Cardiac fibroblast (primary cell): ENCODE data around the gene DGKA.

ENCODE experiments used
- DNase-seq, 2 donors: peaks; one replicate each; pipeline versions ENCODE4 v3.0.0 to v3.0.0-alpha.2; 2010; ENCODE audit warnings: low read depth in 2 of 2
- H3K4me3 ChIP-seq, 2 donors: replicated peaks in 1 of 2; 1 replicate in 1 of 2; 2 replicates in 1 of 2; pipeline ENCODE4 v1.5.1; 2011; ENCODE audit warnings: low read depth in 2 of 2, low read length in 2 of 2, mild to moderate bottlenecking in 2 of 2, moderate library complexity in 1 of 2
- TF ChIP-seq, protein P1 (sequence below): IDR thresholded peaks from one replicate; pipeline ENCODE4 v1.5.1; 2011; ENCODE audit warnings: low read depth, mild to moderate bottlenecking, low read length, inconsistent platforms

DGKA gene

DNA sequence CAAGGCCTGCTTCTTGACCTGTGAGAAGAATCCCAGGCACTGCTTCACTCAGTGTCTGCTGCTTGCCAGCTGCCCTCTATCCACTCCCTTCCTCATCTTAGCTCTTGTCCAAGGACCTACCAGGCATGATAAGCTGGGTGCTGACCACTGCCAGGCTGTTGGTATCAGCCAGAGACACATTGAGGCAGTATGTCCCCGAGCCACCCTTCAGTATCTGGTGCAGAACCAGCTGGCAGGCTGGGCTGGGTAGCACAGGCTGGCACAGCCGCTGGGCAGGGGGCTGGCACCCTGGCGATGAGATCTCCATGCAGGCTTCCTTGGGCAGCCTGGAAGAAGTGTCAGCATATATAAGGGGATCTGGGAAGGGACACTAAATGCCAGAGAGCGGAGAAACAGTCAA is 24.4 kb downstream of the DGKA start:
- no peak for DNase-seq
- TF ChIP-seq, protein P1, sequence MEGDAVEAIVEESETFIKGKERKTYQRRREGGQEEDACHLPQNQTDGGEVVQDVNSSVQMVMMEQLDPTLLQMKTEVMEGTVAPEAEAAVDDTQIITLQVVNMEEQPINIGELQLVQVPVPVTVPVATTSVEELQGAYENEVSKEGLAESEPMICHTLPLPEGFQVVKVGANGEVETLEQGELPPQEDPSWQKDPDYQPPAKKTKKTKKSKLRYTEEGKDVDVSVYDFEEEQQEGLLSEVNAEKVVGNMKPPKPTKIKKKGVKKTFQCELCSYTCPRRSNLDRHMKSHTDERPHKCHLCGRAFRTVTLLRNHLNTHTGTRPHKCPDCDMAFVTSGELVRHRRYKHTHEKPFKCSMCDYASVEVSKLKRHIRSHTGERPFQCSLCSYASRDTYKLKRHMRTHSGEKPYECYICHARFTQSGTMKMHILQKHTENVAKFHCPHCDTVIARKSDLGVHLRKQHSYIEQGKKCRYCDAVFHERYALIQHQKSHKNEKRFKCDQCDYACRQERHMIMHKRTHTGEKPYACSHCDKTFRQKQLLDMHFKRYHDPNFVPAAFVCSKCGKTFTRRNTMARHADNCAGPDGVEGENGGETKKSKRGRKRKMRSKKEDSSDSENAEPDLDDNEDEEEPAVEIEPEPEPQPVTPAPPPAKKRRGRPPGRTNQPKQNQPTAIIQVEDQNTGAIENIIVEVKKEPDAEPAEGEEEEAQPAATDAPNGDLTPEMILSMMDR = no peak
- no peak overlapping the region for H3K4me3 ChIP-seq

DNA sequence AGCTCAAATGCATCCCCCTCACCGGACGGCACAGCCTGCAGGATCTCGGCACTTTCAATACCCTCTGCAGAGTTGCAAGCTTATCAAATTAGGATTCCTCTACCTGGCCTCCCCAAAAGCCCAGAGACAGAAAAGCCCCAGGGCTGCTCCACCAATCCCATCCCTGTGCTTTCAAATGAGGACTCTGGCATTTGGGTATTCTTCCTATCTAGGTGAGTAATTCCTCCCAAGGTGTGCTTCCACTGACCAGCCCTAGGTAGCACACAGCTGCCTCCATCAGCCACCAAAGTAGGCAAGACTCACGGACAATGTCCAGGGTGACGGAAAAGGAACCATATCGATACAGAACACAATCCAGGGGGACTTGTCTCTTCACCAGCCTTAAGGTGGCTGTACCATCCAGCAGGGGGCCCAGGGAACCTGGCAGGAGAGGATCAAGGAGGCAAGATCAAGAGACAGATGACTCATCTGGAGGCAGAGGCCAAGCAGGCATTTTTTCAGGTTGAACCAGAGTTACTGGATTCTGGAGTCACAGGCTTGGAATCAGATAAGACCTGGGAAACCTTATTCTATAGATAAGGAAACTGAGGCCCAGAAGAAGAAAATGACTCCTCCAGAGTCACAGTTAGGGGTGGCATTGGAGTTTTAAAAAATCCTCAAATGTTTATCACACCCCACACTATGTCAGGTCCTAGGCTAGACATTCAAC is 25.0 kb downstream of the DGKA start:
- peak; percentile 34 to 71 for DNase-seq
- TF ChIP-seq, protein P1 = peak; percentile 52

DNA sequence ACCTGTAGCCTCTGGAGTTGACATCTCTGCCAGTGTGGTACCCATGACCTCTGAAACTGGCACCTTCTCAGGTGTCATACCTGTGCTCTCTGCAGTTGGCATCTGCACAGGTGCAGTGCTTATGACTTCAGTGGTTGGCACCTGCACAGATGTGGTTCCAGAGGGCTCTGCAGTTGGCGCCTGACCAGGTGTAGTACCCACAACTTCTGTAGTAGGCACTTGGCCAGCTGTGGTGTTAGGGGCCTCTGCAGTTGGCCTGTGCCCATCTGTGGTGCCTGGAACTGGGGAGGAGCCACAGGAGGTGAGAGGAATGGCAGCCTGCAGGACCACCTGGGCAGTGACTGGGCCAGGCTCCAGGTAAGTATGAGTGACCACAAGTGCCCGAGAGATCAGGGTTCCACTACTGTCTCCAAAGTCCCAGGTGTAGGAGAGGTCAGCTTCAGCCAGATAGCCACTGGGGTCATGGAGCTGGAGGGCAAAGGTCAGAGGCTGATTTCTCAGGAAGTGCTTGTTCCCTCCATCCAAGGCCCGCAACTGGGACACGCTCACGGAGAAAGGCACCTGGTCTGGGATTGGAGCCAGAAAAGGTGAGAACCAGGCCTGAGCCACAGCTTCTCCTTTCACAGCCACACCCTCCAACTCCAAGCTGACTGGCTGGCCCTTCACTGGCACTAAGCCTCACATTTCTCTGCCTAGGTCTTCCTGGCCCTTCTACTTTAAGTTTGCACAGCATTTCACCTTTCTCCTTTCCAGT is 26.3 kb downstream of the DGKA start:
- DNase-seq = no peak
- TF ChIP-seq, protein P1 = no peak
- H3K4me3 ChIP-seq = no peak overlapping the region

More for the DNA sequence above, 25.0 kb downstream of the DGKA start:
- no peak overlapping the region for H3K4me3 ChIP-seq

DNA sequence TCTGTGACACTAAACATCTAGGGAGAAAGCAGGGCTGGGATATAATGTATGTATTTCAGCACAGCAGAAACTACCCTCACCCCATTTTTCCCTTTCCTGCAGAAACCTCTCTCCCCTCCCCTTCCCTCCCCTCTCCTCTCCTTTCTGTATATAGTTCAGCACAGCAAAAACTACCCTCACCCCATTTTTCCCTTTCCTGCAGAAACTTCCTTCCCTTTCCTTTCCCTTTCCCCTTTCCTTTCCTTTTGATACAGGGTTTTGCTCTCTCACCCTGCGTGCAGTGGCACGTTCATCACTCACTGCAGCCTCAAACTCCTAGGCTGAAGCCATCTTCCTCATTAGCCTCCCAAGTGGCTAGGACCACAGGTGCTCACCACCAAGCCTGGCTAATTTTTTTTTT is 32.8 kb downstream of the DGKA start:
- no peak overlapping the region for H3K4me3 ChIP-seq
- no peak for DNase-seq
- TF ChIP-seq, protein P1 = no peak

DNA sequence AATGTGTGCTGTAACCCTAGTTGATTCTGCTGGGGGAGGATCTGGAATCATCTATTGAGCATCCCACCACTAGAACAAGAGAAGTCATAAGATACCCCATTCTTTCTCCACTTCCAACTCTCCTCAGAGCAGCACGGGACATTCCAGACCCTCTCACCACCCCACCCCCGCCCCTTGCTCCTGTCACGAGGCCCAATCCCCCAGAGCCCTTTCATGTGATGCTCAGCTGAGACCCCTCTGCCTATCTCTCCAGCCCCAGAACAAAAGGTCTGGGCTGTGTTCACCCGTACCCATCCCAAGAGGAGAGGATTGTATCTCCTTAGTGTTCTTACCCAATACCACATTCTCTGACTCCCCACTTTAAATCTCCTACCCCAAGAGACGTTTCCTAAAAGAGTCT is 34.3 kb downstream of the DGKA start:
- TF ChIP-seq, protein P1 = no peak
- no peak overlapping the region for H3K4me3 ChIP-seq
- DNase-seq = no peak

DNA sequence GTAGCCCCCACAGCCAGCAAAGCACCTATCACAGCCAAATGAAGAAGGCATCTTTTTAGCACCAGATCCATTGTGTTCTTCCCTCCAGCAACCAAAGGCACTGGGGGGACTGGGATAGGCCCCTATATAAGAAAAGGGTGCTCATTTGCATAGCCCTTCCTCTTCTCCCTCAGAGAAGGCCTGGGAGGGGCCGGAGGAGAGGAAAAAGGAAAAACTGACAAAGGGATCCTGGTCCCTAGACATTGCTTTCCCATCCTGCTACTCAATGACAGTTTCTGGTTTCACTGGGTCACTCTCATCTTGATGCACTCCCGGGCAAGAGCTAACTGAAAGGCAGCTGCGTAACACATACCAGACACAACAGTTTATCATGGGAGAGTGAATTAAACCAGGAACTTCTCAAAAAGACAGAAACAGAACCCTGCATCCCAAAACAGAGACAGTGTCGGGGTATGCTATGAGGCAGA is 35.0 kb downstream of the DGKA start, which contains the start of gene PMEL:
TSS of gene PMEL (minus strand) at position 102 of the 467 bp plus-strand sequence. CDS start at position 71, 31 bp downstream.
- DNase-seq = no peak
- TF ChIP-seq, protein P1 = no peak
- H3K4me3 ChIP-seq = peak within 1 kb of the TSS; percentile 89 to 94
